K562 (cell line): Measurements from ENCODE around the gene IDH2. TPM values are rescaled to one million over a fixed set of nuclear protein-coding genes. Genes with fewer than 3 reads are reported as not detected.

Source experiments
- ATF6 ChIP-seq: sonication (generic); formaldehyde crosslinking; IDR thresholded peaks from 2 replicates; pipeline ENCODE4 v1.4.0; 2020; ENCODE audit warnings: mild to moderate bottlenecking, missing genetic modification reagents
- BDP1 ChIP-seq: IDR thresholded peaks from 3 replicates; pipeline ENCODE4 v1.6.1; 2011; ENCODE audit not compliant: insufficient read length, insufficient read depth
- BRD4 ChIP-seq: fragments of 200-600 bp; sonication (generic); IDR thresholded peaks from 2 replicates; pipeline ENCODE4 v1.6.1; 2017; ENCODE audit warnings: inconsistent platforms
- BRD9 ChIP-seq: fragments of 450-650 bp; IDR thresholded peaks from 2 replicates; pipeline ENCODE4 v1.6.1; 2018; ENCODE audit warnings: low read depth; ENCODE audit not compliant: partially characterized antibody
- CBX2 ChIP-seq: fragments of 200-600 bp; sonication (generic); IDR thresholded peaks from one replicate; pipeline ENCODE4 v1.6.1; 2012; ENCODE audit warnings: mild to moderate bottlenecking, low read length, inconsistent platforms; ENCODE audit not compliant: insufficient read depth, poor library complexity, severe bottlenecking
- CBX8 ChIP-seq: fragments of 200-600 bp; sonication (generic); IDR thresholded peaks from 2 replicates; pipeline ENCODE4 v1.6.1; 2012; ENCODE audit warnings: borderline replicate concordance, mixed run types, low read depth, mild to moderate bottlenecking, moderate library complexity, mixed read lengths, low read length, control low read depth, inconsistent platforms; ENCODE audit not compliant: poor library complexity, severe bottlenecking; ENCODE audit errors: extremely low read depth
- ERF ChIP-seq: fragments of 450-650 bp; formaldehyde crosslinking; IDR thresholded peaks from 2 replicates; pipeline ENCODE4 v1.4.0; 2020; ENCODE audit warnings: mild to moderate bottlenecking, mixed read lengths
- GTF2B ChIP-seq: IDR thresholded peaks from 2 replicates; pipeline ENCODE4 v1.6.1; 2011; ENCODE audit not compliant: insufficient read length; ENCODE audit errors: extremely low read depth
- GTF2F1 ChIP-seq: IDR thresholded peaks from 2 replicates; pipeline ENCODE4 v1.6.1; 2011; ENCODE audit warnings: low read depth, low read length, improper control_type of control experiment
- HMG20B ChIP-seq: fragments of 250-450 bp; sonication (Bioruptor Pico); IDR thresholded peaks from 2 replicates; pipeline ENCODE4 v1.5.0; 2021; ENCODE audit warnings: mild to moderate bottlenecking
- MCM3 ChIP-seq: fragments of 450-650 bp; IDR thresholded peaks from 2 replicates; pipeline ENCODE4 v1.6.1; 2016
- RBM34 ChIP-seq: fragments of 200-400 bp; formaldehyde crosslinking; IDR thresholded peaks from 2 replicates; pipeline ENCODE4 v1.6.1; 2018; ENCODE audit warnings: low read length, borderline replicate concordance; ENCODE audit not compliant: insufficient read depth
- RNF2 ChIP-seq: sonication (generic); IDR thresholded peaks from 2 replicates; pipeline ENCODE4 v1.6.1; 2016
- SNIP1 ChIP-seq: fragments of 450-650 bp; IDR thresholded peaks from 2 replicates; pipeline ENCODE4 v1.7.1; 2017; ENCODE audit warnings: low read depth, mild to moderate bottlenecking
- SRSF1 ChIP-seq: fragments of 200-400 bp; formaldehyde crosslinking; IDR thresholded peaks from 2 replicates; pipeline ENCODE4 v1.6.1; 2017; ENCODE audit warnings: mild to moderate bottlenecking, low read depth, low read length, moderate library complexity
- TCFL5 ChIP-seq: fragments of 250-450 bp; sonication (Bioruptor Pico); conservative IDR thresholded peaks from 2 replicates; pipeline ENCODE4 v1.6.1; 2021; ENCODE audit warnings: mild to moderate bottlenecking, moderate library complexity, matching md5 sums
- THRAP3 ChIP-seq: fragments of 450-650 bp; IDR thresholded peaks from 2 replicates; pipeline ENCODE4 v1.6.1; 2016; ENCODE audit warnings: mild to moderate bottlenecking, inconsistent platforms, borderline replicate concordance
- ZNF12 ChIP-seq: sonication (generic); formaldehyde crosslinking; IDR thresholded peaks from 2 replicates; pipeline ENCODE4 v1.4.0; 2020; ENCODE audit warnings: mild to moderate bottlenecking, missing genetic modification reagents
- ZNF174 ChIP-seq: fragments of 250-450 bp; sonication (Bioruptor Pico); IDR thresholded peaks from 2 replicates; pipeline ENCODE4 v1.4.0; 2020; ENCODE audit warnings: mild to moderate bottlenecking
- ZNF639 ChIP-seq, 2 experiments: fragments of 200-800 bp in 1 of 2; sonication (Bioruptor generic) in 1 of 2; sonication (generic) in 1 of 2; formaldehyde crosslinking in 1 of 2; IDR thresholded peaks in 1 of 2; conservative IDR thresholded peaks in 1 of 2; 2 replicates each; pipeline versions ENCODE4 v1.5.0 to v1.6.1; 2016 to 2020; ENCODE audit warnings: missing compliant biosample characterization in 1 of 2, missing genetic modification characterization in 1 of 2, missing genetic modification reagents in 1 of 2
- polyA plus RNA-seq, 8 experiments: library from polyadenylated mRNA; depleted of rRNA in 4 of 8; stranded (reverse) in 5 of 8; unstranded in 3 of 8; fragments of >200 nt; fragmentation: Nextera tagmentation in 2 of 8; fragmentation: Illumina TruSeq in 1 of 8; extraction: Ambion mirVana in 2 of 8; extraction: Trizol in 1 of 8; gene quantifications; 2 replicates each; pipeline versions ENCODE4 v1.2.1 to v1.2.3, GENCODE V29; 2011 to 2014; ENCODE audit warnings: inconsistent platforms in 1 of 8, missing spikeins in 1 of 8
- total RNA-seq, 7 experiments: library from RNA; depleted of rRNA in 6 of 7; stranded (reverse); fragments of >200 nt in 6 of 7; fragmentation: Illumina TruSeq in 2 of 7; extraction: Trizol in 2 of 7; gene quantifications; 2 replicates each; pipeline versions ENCODE4 v1.2.1 to v1.2.3, GENCODE V29; 2011 to 2021; ENCODE audit warnings: low replicate concordance in 1 of 7
- TF ChIP-seq, protein P1 (sequence below): sonication (generic); formaldehyde crosslinking; IDR thresholded peaks from 2 replicates; pipeline ENCODE4 v1.8.0; 2023; ENCODE audit warnings: mild to moderate bottlenecking, missing genetic modification reagents
- TF ChIP-seq, protein P2 (sequence below): sonication (generic); formaldehyde crosslinking; IDR thresholded peaks from 2 replicates; pipeline ENCODE4 v1.8.1; 2023; ENCODE audit warnings: mild to moderate bottlenecking, missing genetic modification reagents, moderate library complexity

Gene IDH2
- total and polyA plus RNA-seq, 9 of the 15 experiments (the other 6 are each of a cell fraction or from before 2014, with no cell fraction given): 0.70 to 99.9 (median 59.2) TPM

DNA sequence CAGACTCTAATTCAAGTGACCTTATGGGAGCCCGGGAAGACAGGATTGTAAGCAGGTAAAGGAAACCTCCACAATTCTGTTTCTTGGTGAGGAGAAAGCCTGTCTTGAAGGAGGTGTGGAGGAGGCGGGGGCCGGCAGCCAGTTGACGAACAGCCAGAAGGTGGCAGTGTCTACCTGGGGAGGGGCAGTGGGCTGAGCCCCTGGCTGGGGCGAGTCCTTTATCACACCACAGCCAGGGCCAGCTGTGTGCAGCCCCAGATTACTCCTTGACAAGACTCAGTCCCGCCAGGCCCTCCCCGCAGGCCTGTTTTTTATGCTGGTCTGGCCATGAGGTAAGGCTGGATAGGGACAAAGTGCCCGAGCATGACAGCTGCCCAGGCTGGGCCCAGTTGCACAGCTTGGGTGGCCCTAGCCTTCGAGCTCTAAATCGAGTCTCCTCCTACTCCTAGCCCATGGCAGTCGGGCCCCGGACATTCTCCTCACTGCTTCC is 40.9 kb upstream of the IDH2 start (continued):
- TF ChIP-seq, protein P1, sequence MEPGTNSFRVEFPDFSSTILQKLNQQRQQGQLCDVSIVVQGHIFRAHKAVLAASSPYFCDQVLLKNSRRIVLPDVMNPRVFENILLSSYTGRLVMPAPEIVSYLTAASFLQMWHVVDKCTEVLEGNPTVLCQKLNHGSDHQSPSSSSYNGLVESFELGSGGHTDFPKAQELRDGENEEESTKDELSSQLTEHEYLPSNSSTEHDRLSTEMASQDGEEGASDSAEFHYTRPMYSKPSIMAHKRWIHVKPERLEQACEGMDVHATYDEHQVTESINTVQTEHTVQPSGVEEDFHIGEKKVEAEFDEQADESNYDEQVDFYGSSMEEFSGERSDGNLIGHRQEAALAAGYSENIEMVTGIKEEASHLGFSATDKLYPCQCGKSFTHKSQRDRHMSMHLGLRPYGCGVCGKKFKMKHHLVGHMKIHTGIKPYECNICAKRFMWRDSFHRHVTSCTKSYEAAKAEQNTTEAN (CRISPR knock-in tag): no peak
- TF ChIP-seq THRAP3 (no peak), GTF2B (no peak), GTF2F1 (no peak), ZNF174 (no peak), TCFL5 (CRISPR knock-in tag) (no peak), CBX8 (no peak), ERF (CRISPR knock-in tag) (peak; percentile 53; the same call in 1 of the 2 replicates), BRD4 (no peak), BRD9 (peak; percentile 79), MCM3 (no peak), CBX2 (no peak), RBM34 (no peak), HMG20B (no peak), ZNF639 (CRISPR knock-in tag; conservative IDR thresholded peaks at IDR 0.05 in 1 of 2, IDR thresholded peaks at IDR 0.05 in 1 of 2) (peak in 1 of 2 experiments; percentile 54; a peak in 1 of 4 replicates), SNIP1 (no peak), SRSF1 (no peak), RNF2 (no peak; the same call in 1 of the 2 replicates), BDP1 (no peak), ATF6 (CRISPR knock-in tag) (no peak), ZNF12 (CRISPR knock-in tag) (no peak)
- TF ChIP-seq, protein P2, sequence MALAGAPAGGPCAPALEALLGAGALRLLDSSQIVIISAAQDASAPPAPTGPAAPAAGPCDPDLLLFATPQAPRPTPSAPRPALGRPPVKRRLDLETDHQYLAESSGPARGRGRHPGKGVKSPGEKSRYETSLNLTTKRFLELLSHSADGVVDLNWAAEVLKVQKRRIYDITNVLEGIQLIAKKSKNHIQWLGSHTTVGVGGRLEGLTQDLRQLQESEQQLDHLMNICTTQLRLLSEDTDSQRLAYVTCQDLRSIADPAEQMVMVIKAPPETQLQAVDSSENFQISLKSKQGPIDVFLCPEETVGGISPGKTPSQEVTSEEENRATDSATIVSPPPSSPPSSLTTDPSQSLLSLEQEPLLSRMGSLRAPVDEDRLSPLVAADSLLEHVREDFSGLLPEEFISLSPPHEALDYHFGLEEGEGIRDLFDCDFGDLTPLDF (CRISPR knock-in tag): peak; percentile 57
